Keratinocyte (primary cell): ENCODE measurements around the gene WIPF3. TPM values are rescaled to one million over a fixed set of nuclear protein-coding genes. Genes with fewer than 3 reads are reported as not detected.

ENCODE experiments used
- DNase-seq: peaks from one replicate; pipeline ENCODE4 v3.0.0-alpha.2; 2011; ENCODE audit warnings: low read depth, missing footprints, low spot score
- FAIRE-seq: peaks from 2 replicates; lab custom pipeline; 2011; peaks lifted over from hg19 to GRCh38; lab: Jason Lieb, UNC
- H2AFZ ChIP-seq: 2 replicates; pipeline ENCODE4 v1.6.0; 2012; ENCODE audit warnings: low read length, control low read depth, inconsistent platforms; ENCODE audit not compliant: control insufficient read depth
- H3K27ac ChIP-seq: 2 replicates; pipeline ENCODE4 v1.5.1; 2011; ENCODE audit warnings: low read length; ENCODE audit not compliant: control insufficient read depth, insufficient read depth
- H3K27me3 ChIP-seq: 3 replicates; pipeline ENCODE4 v1.6.0; 2011; ENCODE audit warnings: low read length; ENCODE audit not compliant: control insufficient read depth, insufficient read depth; ENCODE audit errors: extremely low read depth
- H3K36me3 ChIP-seq, 2 experiments: 2 replicates in 1 of 2; 3 replicates in 1 of 2; pipeline ENCODE4 v1.5.1; 2011; ENCODE audit warnings: low read length in 2 of 2, mild to moderate bottlenecking in 1 of 2; ENCODE audit not compliant: control insufficient read depth in 2 of 2, insufficient read depth in 2 of 2; ENCODE audit errors: extremely low read depth in 1 of 2
- H3K4me1 ChIP-seq: 3 replicates; pipeline ENCODE4 v1.5.1; 2011; ENCODE audit warnings: low read length; ENCODE audit not compliant: control insufficient read depth, insufficient read depth; ENCODE audit errors: extremely low read depth
- H3K4me2 ChIP-seq: 3 replicates; pipeline ENCODE4 v1.6.0; 2011; ENCODE audit warnings: low read depth, low read length; ENCODE audit not compliant: control insufficient read depth, insufficient read depth; ENCODE audit errors: extremely low read depth
- H3K4me3 ChIP-seq, 3 experiments: fragments of 200-600 bp in 1 of 3; sonication (generic) in 1 of 3; 2 replicates in 2 of 3; 3 replicates in 1 of 3; pipeline ENCODE4 v1.5.1; 2011 to 2016; ENCODE audit warnings: low read length in 3 of 3, mild to moderate bottlenecking in 3 of 3, control low read depth in 2 of 3, inconsistent platforms in 1 of 3, low read depth in 1 of 3, mixed read lengths in 1 of 3, mixed run types in 1 of 3, moderate library complexity in 1 of 3; ENCODE audit not compliant: control insufficient read depth in 2 of 3, insufficient read depth in 2 of 3; ENCODE audit errors: extremely low read depth in 1 of 3
- H3K79me2 ChIP-seq: 2 replicates; pipeline ENCODE4 v1.6.0; 2012; ENCODE audit warnings: low read length; ENCODE audit not compliant: control insufficient read depth, insufficient read depth
- H3K9ac ChIP-seq: 3 replicates; pipeline ENCODE4 v1.6.0; 2011; ENCODE audit warnings: low read length; ENCODE audit not compliant: control insufficient read depth, insufficient read depth; ENCODE audit errors: extremely low read depth
- H3K9me1 ChIP-seq: 3 replicates; pipeline ENCODE4 v1.6.0; 2011; ENCODE audit warnings: low read length; ENCODE audit not compliant: control insufficient read depth, insufficient read depth; ENCODE audit errors: extremely low read depth
- H3K9me3 ChIP-seq: 2 replicates; pipeline ENCODE4 v1.5.1; 2012; ENCODE audit warnings: low read depth, low read length; ENCODE audit not compliant: control insufficient read depth
- H4K20me1 ChIP-seq: 3 replicates; pipeline ENCODE4 v1.6.0; 2011; ENCODE audit warnings: low read length; ENCODE audit not compliant: control insufficient read depth, insufficient read depth; ENCODE audit errors: extremely low read depth
- CTCF ChIP-seq, 3 experiments: IDR thresholded peaks in 1 of 3; conservative IDR thresholded peaks in 1 of 3; optimal IDR thresholded peaks in 1 of 3; 2 replicates in 2 of 3; 3 replicates in 1 of 3; pipeline versions ENCODE3 to v1.5.1; 2011; ENCODE audit warnings: low read length in 3 of 3, mild to moderate bottlenecking in 3 of 3, moderate library complexity in 2 of 3, control low read depth in 1 of 3, inconsistent platforms in 1 of 3; ENCODE audit not compliant: insufficient read depth in 2 of 3; ENCODE audit errors: extremely low read depth in 1 of 3
- EZH2 ChIP-seq: IDR thresholded peaks from one replicate; pipeline ENCODE4 v1.6.1; 2012; ENCODE audit warnings: inconsistent platforms, mild to moderate bottlenecking, low read length, moderate library complexity
- dilution Hi-C: fragments of 300-500 bp; cut with MboI; formaldehyde crosslinking; loops from one replicate; pipeline ENCODE4 v1.7.0; 2020; ENCODE audit warnings: low sequenced_read_pairs; ENCODE audit not compliant: extremely low pct_ligation_motif_present
- polyA plus RNA-seq, 5 experiments: library from polyadenylated mRNA; depleted of rRNA in 3 of 5; stranded (reverse) in 3 of 5; stranded (forward) in 1 of 5; unstranded in 1 of 5; fragments of >200 nt; gene quantifications; 1 replicate in 1 of 5; 2 replicates in 3 of 5; 3 replicates in 1 of 5; pipeline versions ENCODE4 v1.2.1 to v1.2.3, GENCODE V29; 2011 to 2012; ENCODE audit warnings: missing spikeins in 2 of 5, low read depth in 1 of 5, low replicate concordance in 1 of 5

The WIPF3 gene
- polyA plus RNA-seq, 1 donor (not counting 4 experiments of a cell fraction or from before 2014, with no cell fraction given), result 0.04 TPM

- Histone ChIP-seq H3K9me1 (no peaks in the 10 kb centered on the region), H3K4me1 (no peaks in the 10 kb centered on the region), H3K27me3 (peaks cover 69% of the 10 kb centered on the region), H3K36me3 (no peaks in the 10 kb centered on the region), H3K4me2 (no peak overlapping the region), H3K79me2 (no peaks in the 10 kb centered on the region), H3K4me3 (no peak overlapping the region), H3K27ac (no peak overlapping the region), H3K9me3 (no peaks in the 10 kb centered on the region), H2AFZ (no peak overlapping the region), H4K20me1 (peaks cover 3% of the 10 kb centered on the region), H3K9ac (no peak overlapping the region)
- FAIRE-seq (no peak), DNase-seq (no peak)
- dilution Hi-C loops, result no loop called here
- TF ChIP-seq CTCF (optimal IDR thresholded peaks at IDR 0.05 in 1 of 3, IDR thresholded peaks at IDR 0.05 in 1 of 3, conservative IDR thresholded peaks at IDR 0.05 in 1 of 3; ENCODE audit: extremely low read depth in 1 of 3, insufficient read depth in 2 of 3, low read length in 3 of 3) (no peak), EZH2 (no peak)
Observed at GRCh38 chr7:29808075-29808801, 1.9 kb downstream of the WIPF3 start.

DNA sequence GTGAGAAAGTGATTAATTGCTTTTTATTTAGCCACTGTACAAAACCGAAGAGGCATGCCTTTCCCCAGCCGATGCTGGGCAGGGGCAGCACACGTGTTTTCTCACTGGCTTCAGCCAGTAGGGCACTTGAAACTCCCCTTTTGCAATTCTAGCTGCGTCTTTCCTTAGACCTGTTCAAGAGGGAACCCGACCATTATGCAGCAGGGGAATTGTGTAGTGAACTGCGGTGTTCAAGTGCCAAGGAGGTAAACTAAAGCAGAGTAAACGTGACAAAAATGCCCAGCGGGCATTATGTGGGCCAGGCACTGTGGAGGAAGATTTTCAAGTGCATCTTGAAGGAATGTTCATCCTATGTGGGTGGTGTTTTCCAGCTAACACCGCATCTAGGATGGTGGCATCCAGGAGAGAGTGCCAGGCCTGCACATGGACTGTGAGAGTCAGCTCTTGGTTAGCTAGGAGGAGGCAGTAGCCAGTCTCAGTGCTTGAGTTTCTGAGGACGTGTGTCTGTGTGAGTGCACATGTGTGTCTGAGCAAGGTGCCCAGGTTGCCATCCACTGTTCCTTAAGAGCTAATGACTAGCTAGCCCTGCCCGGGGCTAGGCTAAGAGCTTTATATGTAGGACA, 3.3 kb downstream of the WIPF3 start:
- dilution Hi-C loops, result no loop called here
- Histone ChIP-seq H3K4me1 (no peaks in the 10 kb centered on the region), H3K4me2 (no peak overlapping the region), H3K4me3 (no peak overlapping the region), H3K27ac (no peak overlapping the region), H3K9me3 (no peaks in the 10 kb centered on the region), H3K36me3 (no peaks in the 10 kb centered on the region), H4K20me1 (peaks cover 3% of the 10 kb centered on the region), H3K27me3 (peaks cover 62% of the 10 kb centered on the region), H3K9me1 (no peaks in the 10 kb centered on the region), H2AFZ (no peak overlapping the region), H3K79me2 (no peaks in the 10 kb centered on the region), H3K9ac (no peak overlapping the region)
- DNase-seq (no peak), FAIRE-seq (no peak)
- TF ChIP-seq EZH2 (no peak), CTCF (optimal IDR thresholded peaks at IDR 0.05 in 1 of 3, IDR thresholded peaks at IDR 0.05 in 1 of 3, conservative IDR thresholded peaks at IDR 0.05 in 1 of 3; ENCODE audit: extremely low read depth in 1 of 3, insufficient read depth in 2 of 3, low read length in 3 of 3) (no peak)
